ENCODE data around the gene MCFD2.

DNA sequence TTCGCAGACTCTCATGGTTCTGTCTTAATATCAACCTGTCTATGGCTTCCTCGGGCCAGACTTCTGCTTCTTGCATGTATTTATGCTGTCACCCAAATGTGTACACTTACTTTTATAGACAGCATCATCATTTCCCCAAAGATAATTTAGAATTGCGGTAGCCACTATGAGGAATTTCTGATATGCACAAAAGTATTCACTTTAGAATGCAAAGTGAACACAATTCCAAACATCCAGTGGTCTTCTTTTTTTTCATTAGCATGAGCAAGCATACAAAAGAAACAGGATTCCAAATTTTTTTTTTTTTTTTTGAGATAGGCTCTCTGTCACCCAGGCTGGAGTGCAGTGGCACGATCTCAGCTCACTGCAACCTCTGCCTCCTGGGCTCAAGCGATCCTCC lies 21.0 kb upstream of the MCFD2 start:
- TF ChIP-seq, protein P1, sequence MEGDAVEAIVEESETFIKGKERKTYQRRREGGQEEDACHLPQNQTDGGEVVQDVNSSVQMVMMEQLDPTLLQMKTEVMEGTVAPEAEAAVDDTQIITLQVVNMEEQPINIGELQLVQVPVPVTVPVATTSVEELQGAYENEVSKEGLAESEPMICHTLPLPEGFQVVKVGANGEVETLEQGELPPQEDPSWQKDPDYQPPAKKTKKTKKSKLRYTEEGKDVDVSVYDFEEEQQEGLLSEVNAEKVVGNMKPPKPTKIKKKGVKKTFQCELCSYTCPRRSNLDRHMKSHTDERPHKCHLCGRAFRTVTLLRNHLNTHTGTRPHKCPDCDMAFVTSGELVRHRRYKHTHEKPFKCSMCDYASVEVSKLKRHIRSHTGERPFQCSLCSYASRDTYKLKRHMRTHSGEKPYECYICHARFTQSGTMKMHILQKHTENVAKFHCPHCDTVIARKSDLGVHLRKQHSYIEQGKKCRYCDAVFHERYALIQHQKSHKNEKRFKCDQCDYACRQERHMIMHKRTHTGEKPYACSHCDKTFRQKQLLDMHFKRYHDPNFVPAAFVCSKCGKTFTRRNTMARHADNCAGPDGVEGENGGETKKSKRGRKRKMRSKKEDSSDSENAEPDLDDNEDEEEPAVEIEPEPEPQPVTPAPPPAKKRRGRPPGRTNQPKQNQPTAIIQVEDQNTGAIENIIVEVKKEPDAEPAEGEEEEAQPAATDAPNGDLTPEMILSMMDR (IDR thresholded peaks at IDR 0.05; ENCODE audit: low read depth, low read length) = no peak
- TF ChIP-seq, protein P2, sequence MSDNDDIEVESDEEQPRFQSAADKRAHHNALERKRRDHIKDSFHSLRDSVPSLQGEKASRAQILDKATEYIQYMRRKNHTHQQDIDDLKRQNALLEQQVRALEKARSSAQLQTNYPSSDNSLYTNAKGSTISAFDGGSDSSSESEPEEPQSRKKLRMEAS (IDR thresholded peaks at IDR 0.05; ENCODE audit: low read depth, low read length) = no peak

Measured in NB4 (cell line).